ENCODE results near the gene KCNMA1.
A peak's percentile ranks its signal among the peaks of the same experiment; 100 is the strongest.

KCNMA1 gene

DNA sequence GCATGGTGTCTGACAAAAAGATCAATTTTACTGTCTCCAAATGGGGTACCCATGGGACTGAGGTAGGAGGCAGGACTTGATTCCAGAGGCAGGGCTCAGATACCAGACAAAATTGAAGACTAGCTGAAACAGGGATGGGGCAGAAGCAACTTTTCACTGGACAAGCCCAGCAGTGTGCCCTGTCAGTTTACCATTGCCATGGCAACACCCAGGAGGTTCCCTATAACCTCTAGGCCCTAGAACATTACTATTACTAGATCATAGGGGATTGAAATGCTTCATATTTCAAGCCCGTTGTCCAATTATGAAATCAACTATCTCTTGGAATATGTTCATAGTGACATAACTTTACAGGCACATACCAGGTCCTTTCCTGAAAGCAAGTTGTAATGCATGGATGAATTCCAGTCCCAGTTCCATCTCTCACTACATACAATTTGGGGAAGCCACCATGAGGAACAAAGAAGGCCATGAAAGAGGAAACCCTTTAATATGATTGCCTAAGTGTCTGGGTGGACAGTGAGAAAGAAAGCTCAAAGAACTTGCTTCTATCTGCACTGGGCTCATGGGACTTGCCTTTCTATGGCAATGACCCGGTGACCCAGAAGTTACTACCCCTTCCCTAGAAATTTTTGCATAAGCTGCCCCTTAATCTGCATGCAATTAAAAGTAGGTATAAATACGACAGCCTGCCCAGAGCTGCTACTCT lies 557.9 kb downstream of the KCNMA1 start:
- DNase-seq (ENCODE audit: low spot score) = no peak

DNA sequence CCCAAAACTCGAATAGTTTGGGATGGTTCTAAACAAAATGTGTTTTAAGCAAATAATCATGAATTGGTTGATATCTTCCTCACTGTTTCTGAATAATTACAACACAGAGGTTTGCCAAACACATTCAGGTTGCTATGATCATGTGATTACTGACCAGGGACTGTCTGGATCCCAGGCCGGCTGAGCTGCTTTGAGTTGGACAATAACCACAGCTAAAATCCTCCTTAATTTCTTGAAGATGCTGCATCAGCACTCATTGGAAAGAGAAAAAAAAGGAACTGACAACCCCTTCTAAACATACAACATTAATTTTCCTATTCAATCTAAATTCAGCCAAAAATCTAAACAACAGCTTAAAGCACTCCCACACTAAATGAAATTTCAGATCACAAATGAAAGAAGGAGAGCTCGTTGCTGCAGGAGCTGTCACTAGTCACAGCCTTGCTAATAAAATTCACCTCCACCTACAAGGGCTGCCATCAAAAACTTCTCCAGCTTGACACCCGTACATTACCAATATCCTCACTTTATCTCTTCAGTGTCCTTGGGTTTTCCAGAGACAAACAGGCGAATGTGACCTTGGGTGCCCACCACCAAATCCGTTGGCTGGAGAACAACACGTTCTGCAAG lies 560.2 kb downstream of the KCNMA1 start:
- DNase-seq (ENCODE audit: low spot score) = no peak

DNA sequence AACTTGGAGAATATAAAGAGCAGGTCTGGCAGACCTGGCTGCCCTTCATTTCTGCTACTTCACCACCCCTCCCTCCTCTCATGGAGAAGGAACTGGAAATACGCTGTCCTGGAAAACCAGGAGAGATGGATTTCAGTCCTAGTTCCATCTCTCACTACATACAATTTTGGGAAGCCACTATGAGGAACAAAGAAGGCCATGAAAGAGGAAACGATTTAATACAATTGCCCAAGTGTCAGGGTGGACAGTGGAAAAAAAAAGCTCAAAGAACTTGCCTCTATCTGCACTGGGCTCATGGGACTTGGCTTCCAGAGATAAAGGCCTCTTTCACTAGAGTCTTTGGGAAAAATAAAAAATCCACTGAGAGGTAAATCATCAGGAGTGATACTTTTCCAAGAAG lies 561.7 kb downstream of the KCNMA1 start:
- DNase-seq (ENCODE audit: low spot score) = no peak

DNA sequence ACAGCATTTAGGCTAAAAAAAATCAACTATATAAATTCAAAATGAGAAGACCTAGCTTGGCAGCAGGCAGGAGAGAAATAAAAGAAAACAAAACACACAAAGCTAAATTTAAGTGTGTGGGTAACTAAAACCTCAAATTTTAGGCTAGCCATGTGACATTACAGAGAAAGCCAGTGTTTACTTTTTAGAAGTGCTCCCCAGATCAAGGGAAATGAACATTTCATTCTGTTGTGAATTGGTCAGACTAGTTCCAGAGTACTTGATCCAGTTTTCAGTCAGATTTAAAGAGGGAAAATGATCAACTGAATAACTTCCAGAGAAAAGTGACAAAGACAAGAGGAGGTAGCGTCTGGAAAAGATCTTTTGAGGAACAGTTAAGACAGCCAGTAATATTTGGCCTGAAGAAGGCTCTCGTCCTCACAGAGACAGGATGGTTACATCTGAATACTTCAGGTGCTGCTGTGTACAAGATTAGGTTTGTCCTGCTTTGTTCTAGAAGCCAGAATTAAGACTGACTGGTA lies 563.4 kb downstream of the KCNMA1 start:
- DNase-seq (ENCODE audit: low spot score) = no peak

DNA sequence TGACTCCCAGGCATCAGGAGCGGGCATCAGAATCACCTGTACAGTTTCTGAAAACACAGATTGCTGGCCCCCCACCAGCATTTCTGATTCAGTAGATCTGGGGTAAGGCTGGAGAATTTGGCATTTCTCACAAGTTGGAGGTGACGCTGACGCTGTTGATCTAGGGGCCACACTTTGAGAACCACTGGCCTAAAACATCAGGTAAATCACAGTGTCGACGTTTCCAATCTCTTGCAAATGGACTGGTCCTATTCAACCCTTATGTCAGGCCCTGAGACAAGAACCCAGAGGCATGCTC lies 564.0 kb downstream of the KCNMA1 start:
- no peak for DNase-seq (ENCODE audit: low spot score)

DNA sequence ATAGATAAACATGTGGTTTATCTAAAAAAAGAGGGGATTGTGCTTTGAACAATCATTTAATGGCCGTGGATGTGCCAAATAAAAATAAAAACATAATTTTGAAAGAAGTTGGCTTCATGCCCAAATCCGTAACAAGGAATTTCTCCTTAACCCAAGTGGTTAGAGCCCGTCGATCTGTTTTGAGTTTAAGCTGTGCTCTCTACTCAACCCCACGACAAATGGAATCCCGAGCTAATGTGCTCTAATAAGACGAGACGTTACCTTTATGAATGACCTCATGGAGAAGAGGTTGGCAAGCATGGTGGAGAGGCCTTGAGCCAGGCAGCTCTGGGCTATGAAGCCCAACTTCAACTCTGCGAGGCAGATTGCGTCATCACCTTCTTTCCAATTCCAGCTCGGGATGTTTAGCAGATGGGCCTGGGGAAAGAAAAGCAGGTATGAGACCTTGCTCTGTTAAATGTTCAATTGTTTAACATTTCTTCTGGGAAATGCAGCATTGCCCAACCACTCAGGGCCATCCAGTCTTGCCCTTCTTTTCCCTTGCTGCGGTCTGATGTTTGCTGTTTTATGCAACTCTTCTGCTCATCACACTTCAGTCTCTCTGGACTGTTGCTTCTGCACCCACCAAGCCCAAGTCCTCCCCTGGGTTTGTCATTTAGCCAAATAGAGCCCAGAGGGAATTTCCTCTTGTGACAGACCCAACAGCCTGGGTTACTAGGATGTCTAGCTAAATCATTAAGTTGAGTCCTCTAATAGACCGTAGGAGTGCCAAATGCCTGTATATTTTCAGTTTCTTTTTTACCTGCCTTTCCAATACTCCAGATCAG lies 564.6 kb downstream of the KCNMA1 start:
- DNase-seq (ENCODE audit: low spot score) = no peak

DNA sequence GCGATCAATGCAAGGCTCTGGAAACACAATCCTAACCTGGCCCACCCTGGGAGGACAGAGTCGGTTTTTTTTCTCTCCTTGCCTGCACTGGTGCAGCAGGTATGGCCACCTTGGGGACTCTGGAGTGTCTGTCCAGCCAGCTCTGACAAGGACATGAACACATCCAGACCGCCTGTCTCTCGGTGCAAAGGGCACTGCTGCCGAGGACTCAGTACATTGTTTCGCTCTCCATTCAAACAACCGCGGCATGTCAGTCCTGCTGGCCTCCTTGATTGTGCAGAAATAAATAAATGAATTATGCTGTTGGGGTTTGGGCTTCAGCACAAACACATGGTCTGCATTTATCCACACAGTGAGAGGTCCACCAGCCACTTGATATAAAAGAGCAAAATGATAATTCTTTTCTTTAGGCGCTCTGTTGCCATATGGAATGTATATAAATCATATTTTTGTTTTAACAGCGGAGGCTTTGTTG lies 565.2 kb downstream of the KCNMA1 start:
- no peak for DNase-seq (ENCODE audit: low spot score)

DNA sequence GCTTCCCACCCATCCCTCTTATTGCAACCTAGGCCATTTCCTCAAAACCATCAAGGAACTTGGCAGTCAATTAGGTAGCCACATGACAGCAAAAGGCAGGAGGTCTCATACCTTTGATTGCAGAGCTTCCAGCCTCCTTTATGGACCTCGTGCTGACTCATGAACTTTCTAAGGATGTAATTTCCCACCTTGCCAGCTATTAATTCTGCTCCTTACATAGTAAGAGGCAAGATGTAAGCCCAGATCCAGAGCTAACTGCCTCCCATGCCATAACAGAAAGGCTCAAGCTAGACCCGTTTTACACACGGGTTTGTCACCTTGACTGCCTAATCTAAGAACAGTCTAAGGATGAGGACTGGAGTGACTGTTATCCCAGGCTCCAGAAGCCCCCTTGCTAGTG lies 565.7 kb downstream of the KCNMA1 start:
- DNase-seq (ENCODE audit: low spot score) = no peak

DNA sequence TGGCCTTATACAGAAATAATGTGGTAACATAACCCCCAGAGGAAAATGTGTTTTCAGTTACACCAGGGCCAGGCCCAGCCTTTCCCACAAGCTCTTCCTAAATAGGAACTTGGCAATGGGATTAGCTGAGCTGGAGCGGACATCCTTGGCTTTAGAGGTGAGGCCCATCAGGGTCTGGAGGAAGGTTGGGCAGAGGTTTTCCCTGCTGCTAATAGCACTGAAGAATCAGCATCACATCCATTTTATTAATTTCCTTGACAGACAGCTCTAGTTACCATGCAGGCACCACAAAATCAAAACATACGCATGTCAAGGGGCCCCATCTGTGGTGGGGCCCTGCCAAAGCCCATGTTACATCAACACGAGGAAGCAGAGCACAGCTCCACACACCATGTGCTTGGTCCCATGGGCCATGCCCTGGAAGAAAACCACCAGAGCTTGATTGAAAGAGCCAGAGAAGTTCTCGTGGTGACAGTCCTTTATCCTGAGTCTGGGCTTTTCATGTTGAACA lies 566.6 kb downstream of the KCNMA1 start:
- no peak for DNase-seq (ENCODE audit: low spot score)

DNA sequence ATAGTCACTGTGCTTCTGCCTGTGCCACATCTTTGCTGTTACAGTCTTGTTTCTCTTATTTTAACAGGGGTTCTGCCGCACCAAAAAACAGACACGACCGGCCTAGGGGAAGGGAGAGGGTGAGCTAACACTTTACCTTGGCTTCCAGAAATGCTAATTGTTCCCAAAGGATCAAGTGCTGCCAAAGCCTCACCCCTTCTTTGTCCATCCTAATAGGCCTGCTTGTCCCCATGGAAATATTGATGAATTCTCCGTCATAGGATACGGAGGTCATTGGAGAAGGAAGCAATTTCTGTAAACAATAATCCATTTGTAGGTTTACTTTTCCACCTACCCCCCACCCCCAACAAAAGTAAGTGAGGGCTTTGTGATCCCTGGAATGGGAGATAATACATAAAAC lies 567.3 kb downstream of the KCNMA1 start:
- no peak for DNase-seq (ENCODE audit: low spot score)

DNA sequence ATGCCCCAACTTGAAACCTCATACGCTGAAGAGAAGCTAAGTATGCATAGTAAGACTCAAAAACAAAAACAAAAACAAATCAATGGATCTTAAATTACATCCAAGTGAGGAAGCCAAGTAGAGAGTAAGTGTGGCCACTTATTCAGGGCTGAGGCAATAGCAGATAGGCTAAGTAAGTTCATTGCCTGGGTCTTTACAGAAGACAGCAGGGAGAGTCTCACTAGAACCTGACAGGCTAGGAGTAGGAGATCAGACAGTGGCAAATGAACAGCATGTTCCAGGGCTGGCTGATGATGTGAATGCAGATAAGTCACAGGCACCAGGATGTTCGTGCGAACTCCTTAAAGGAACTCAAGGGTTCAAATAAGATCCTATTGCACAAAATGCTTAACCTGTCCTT lies 568.6 kb downstream of the KCNMA1 start:
- no peak for DNase-seq (ENCODE audit: low spot score)

DNA sequence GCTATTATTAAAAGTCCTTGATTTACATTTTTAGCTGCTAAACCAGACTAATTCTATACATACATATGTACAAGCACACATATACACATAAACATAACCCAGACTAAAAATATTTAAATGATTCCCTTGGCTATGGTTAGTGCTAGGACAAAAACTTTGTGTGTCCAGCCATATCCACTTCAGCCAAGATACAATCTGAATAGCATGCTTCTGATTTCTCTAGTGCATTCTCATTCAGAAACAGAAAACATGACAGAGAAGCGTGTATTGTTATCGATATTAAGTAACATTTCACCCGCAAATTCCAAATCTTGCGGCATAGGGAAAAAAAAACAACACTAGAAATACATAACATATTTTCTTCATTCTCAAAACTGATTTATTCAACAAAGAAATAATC lies 569.3 kb downstream of the KCNMA1 start:
- DNase-seq (ENCODE audit: low spot score) = no peak

DNA sequence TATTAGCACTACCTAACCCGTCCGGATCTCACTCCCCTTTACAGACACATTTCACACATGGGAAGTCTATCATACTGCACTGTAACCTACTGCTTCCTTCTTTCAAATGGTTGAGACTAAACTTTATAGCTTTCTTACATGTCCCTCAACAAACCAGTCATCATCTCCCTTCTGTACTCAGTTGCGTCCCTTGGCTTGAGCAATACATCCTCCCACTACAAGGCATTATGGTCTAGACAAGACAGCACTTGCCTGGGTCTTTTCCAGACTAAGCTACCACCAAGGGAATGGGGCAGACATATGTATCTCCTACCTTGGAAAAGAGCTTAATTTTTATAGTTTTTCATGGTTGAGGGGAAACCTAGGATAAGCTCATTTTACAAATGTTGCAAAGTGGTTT lies 575.2 kb downstream of the KCNMA1 start:
- no peak for DNase-seq (ENCODE audit: low spot score)

DNA sequence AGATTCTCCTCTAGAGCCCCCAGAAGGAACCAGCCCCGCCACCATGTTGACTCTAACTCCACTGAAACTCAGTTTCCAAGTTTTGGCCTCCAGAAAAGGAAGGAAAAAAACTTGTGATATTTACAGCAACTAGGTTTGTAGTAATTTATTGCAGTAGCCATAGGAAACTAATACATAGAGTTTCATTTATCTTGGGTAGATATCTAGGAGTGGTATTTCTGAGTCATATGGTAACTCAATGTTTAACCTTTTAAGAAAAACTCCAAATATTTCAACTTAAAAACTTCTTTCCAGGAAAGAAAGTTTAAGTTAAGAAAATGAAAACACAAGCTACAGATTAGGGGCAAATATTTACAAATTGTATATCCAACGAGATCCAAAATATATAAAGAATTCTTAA lies 576.7 kb downstream of the KCNMA1 start:
- no peak for DNase-seq (ENCODE audit: low spot score)

DNA sequence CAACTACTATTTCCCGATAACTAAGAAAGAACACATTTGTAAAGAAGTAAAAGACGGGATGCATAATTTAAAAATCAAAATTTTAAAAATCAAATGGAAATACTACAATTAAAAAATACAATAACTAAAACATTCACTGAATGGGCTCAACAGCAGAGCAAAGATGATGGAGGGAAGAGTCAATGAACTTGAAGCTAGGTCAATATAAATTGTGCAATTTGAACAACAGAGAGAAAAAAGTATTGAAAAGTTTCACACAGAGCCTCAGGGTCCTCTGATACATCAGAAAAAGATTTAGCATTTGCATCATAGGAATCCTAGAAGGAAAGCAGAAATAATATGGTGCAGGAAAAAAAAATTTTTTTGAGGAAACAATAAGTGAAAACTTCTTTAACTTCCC lies 581.0 kb downstream of the KCNMA1 start:
- no peak for DNase-seq (ENCODE audit: low spot score)

DNA sequence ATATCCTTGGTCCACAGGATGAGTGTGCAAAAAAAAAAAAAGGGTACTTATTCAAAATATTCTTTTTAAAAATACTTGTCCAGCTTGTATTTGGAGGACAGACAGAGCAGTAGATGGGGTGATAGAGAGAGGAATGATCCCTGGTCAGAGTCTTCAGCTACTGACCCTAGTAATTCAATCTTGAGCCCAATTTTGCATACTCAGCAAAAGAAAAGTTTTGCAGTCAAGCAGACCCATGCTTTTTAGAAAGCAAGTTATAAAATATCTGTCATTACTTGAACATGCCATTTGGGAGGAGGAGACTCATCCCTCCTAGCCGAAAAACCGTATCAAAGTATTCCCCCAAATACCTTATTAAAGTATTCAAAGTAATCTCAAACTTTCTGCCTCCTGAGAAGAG lies 585.0 kb downstream of the KCNMA1 start:
- DNase-seq (ENCODE audit: low spot score) = no peak

DNA sequence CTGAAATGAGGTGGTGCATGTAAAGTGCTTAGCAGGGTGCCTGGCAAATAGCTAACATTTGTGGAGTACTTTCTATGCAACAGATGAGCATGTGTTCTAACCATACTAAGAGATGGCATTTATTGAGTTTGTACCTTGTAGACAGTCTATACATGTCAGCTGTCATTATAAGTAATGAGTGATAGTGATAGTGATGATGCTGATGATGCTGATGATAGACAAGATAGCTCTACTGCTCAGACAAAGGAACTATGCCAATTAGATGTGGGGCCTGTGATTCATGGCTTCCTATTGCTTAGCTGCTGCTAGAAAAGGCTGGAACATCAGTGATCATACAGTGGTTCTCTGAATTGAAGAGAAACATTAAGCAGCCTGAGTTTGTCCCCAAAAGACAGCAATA lies 585.8 kb downstream of the KCNMA1 start:
- no peak for DNase-seq (ENCODE audit: low spot score)

DNA sequence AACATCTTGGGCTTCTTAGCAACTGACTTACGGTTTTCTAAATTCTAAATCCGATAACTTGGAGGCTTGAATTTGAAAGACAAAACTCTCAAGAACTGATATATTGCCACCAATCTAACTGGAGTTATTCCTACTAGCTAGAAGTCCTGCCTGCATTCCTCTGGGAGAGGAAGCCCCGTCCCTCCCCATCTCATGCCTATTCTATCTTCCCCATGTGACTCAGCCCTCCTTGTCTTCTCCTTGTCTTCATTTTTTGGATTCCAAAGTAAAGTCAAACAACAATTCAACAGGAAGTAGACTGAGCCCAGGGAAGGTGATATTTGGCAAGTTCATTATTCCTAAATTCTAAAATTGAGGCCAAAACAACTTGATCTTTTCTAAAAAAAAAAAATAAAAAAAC lies 587.7 kb downstream of the KCNMA1 start:
- peak; percentile 24 for DNase-seq (ENCODE audit: low spot score)

DNA sequence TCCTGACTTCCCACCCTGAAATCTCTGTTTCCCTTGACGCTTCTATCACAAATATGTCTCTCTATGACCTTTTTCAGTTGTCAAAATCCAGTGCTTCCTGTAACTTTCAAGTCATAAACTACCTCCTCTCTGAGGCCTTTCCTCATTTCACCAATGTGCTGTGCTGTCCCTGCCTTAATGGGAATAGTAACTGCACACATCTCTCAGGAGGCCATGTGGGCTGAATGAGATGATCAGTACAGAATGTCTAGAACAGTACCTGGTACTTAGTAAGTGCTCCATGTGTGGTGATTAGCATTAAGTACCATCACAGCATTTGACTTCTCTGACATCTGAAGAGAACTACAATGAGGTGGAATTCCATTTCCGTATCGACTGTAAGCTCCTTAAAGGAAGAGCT lies 588.5 kb downstream of the KCNMA1 start:
- DNase-seq (ENCODE audit: low spot score) = no peak

DNA sequence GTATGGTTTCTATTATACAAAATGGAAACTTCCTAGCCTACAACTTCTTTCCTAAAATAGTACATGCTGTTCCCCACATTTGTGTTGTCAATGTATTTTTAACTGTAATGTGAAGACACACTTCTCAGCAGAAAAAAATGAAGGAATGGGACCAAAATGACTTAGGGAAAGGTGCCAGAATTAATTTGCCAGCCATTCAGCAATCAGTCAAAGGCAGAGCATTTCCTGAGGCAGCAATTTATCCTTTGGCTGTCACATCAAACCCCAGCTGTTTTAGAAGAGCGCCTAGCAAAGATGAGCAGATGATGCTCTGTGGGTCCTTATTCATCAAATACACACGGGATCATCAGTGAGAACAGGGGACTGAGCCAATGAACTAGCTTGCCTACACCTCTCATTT lies 592.5 kb downstream of the KCNMA1 start:
- no peak for DNase-seq (ENCODE audit: low spot score)

DNA sequence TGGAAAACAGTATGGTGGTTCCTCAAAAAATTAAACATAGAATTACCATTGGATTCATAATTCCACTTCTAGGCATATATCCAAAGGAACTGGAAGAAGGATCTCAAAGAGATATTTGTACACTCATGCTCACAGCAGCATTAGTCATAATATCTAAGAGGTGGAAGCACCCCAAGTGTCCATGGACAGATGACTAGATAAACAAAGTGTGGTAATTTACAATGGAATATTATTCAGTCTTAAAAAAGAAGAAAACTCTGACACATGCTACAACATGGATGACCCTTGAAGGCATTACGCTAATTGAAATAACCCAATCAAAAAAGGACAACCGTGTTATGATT lies 594.2 kb downstream of the KCNMA1 start:
- DNase-seq (ENCODE audit: low spot score) = no peak

DNA sequence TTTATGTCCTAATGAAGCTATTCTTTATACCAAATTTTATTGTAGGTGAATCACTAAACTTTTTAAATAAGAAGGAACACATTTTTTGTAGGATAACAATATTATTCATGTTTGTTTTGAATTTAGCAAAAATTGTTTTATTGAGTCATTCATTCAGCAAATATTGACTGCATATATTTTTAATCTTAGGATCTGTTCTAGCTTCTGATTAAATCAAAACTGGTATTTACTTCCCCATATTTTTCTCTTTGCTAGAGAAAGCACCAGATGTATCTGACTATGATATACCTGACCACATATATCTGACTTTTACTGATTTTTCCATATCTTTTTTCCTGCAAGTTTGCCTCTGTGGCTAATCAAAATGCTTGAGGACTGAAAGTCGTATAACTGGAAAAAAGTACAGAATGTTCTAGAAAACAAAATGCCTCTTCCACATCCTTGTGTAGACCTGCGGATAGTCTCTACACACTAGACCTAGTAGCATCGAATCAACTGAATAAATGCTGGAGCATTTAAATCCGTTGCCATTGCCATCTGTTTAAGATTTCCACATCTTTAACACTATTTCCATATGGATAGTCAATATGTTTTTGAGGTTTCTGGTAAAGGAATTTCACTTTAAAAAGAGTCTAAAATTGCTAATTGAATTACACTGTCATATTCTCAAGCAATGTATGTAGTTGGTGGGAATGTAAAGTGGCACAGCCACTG lies 594.7 kb downstream of the KCNMA1 start:
- no peak for DNase-seq (ENCODE audit: low spot score)
